IMR-90 (cell line): ENCODE data around the gene HDGFL2. TPM values are rescaled to one million over a fixed set of nuclear protein-coding genes. Genes with fewer than 3 reads are reported as not detected.

Experiments
- ATAC-seq: fragments of 200-7000 bp; cut with Tn5 transposase; 2 replicates; pipeline ENCODE4 v1.9.1; 2020; ENCODE audit warnings: low read depth, mild to moderate bottlenecking, moderate library complexity
- BruUV-seq: library from RNA; stranded (reverse); fragments of 400-500 nt; replicated peaks from 2 replicates; lab custom pipeline; 2021; lab: Mats Ljungman, UMichigan
- CTCF ChIA-PET: fragments of 300-600 bp; formaldehyde crosslinking; extraction: SDS; loops from one replicate; lab custom pipeline; 2021; ENCODE audit warnings: antibody characterized with exemption; lab: Yijun Ruan, JAX
- POLR2A ChIA-PET: fragments of 300-600 bp; sonication (Branson Sonifier 250); formaldehyde crosslinking; loops from one replicate; lab custom pipeline; 2022; ENCODE audit warnings: antibody characterized with exemption; ENCODE audit not compliant: unreplicated experiment; lab: Charles Lee
- DNase-seq: peaks from one replicate; pipeline ENCODE4 v3.0.0; 2013
- H2AFZ ChIP-seq: replicated peaks from 2 replicates; pipeline ENCODE3; 2013; ENCODE audit warnings: low read length, mild to moderate bottlenecking; ENCODE audit not compliant: poor library complexity
- H2AK5ac ChIP-seq: 2 replicates; pipeline ENCODE4 v1.6.1; 2013; ENCODE audit warnings: low read depth, low read length, inconsistent platforms
- H2AK9ac ChIP-seq: replicated peaks from 2 replicates; pipeline ENCODE3; 2013; ENCODE audit warnings: mild to moderate bottlenecking, low read depth, low read length, moderate library complexity; ENCODE audit not compliant: poor library complexity
- H2BK120ac ChIP-seq: 2 replicates; pipeline ENCODE4 v1.6.1; 2013; ENCODE audit warnings: low read depth, low read length, inconsistent platforms
- H2BK15ac ChIP-seq: 3 replicates; pipeline ENCODE4 v1.6.1; 2013; ENCODE audit warnings: low read depth, low read length, inconsistent platforms
- H2BK20ac ChIP-seq: 2 replicates; pipeline ENCODE4 v1.6.1; 2013; ENCODE audit warnings: low read depth, mild to moderate bottlenecking, inconsistent platforms, low read length, moderate library complexity
- H2BK5ac ChIP-seq: 2 replicates; pipeline ENCODE4 v1.6.1; 2013; ENCODE audit warnings: mild to moderate bottlenecking, low read depth, low read length, inconsistent platforms; ENCODE audit not compliant: poor library complexity, severe bottlenecking
- H3K14ac ChIP-seq: replicated peaks from 2 replicates; pipeline ENCODE4 v1.6.1; 2013; ENCODE audit warnings: low read depth, low read length, inconsistent platforms
- H3K18ac ChIP-seq: 2 replicates; pipeline ENCODE4 v1.6.1; 2013; ENCODE audit warnings: low read depth, low read length, control low read depth
- H3K23ac ChIP-seq: 2 replicates; pipeline ENCODE4 v1.6.1; 2013; ENCODE audit warnings: low read depth, low read length, inconsistent platforms
- H3K27ac ChIP-seq: 2 replicates; pipeline ENCODE4 v1.5.1; 2013; ENCODE audit warnings: mild to moderate bottlenecking, control low read depth, low read length; ENCODE audit not compliant: insufficient read depth
- H3K27me3 ChIP-seq: 2 replicates; pipeline ENCODE4 v1.6.1; 2013; ENCODE audit warnings: low read length; ENCODE audit not compliant: control insufficient read depth, insufficient read depth
- H3K36me3 ChIP-seq: 2 replicates; pipeline ENCODE4 v1.6.1; 2013; ENCODE audit warnings: low read length, mixed read lengths; ENCODE audit not compliant: control insufficient read depth, insufficient read depth
- H3K4ac ChIP-seq: 2 replicates; pipeline ENCODE4 v1.6.1; 2013; ENCODE audit warnings: low read depth, low read length, inconsistent platforms
- H3K4me1 ChIP-seq: 2 replicates; pipeline ENCODE4 v1.6.1; 2013; ENCODE audit warnings: low read length, mixed read lengths; ENCODE audit not compliant: control insufficient read depth, insufficient read depth
- H3K4me2 ChIP-seq: 2 replicates; pipeline ENCODE4 v1.6.1; 2013; ENCODE audit warnings: low read depth, mild to moderate bottlenecking, control low read depth, low read length, moderate library complexity
- H3K4me3 ChIP-seq: 2 replicates; pipeline ENCODE4 v1.5.1; 2013; ENCODE audit warnings: low read depth, mild to moderate bottlenecking, control low read depth, low read length, moderate library complexity; ENCODE audit not compliant: insufficient read depth
- H3K56ac ChIP-seq: 2 replicates; pipeline ENCODE4 v1.6.1; 2013; ENCODE audit warnings: low read length, inconsistent platforms; ENCODE audit not compliant: insufficient read depth; ENCODE audit errors: extremely low read depth
- H3K79me1 ChIP-seq, 2 experiments: 2 replicates each; pipeline ENCODE4 v1.6.1; 2013; ENCODE audit warnings: low read length in 2 of 2, inconsistent platforms in 1 of 2, low read depth in 1 of 2
- H3K9ac ChIP-seq: 2 replicates; pipeline ENCODE4 v1.6.1; 2013; ENCODE audit warnings: low read depth, low read length, control low read depth
- H3K9me1 ChIP-seq: 2 replicates; pipeline ENCODE4 v1.6.1; 2013; ENCODE audit warnings: low read length, inconsistent platforms; ENCODE audit not compliant: insufficient read depth
- H3K9me3 ChIP-seq: 2 replicates; pipeline ENCODE4 v1.6.1; 2013; ENCODE audit warnings: low read length; ENCODE audit not compliant: control insufficient read depth, insufficient read depth
- H4K20me1 ChIP-seq: 2 replicates; pipeline ENCODE4 v1.6.1; 2013; ENCODE audit warnings: low read length, inconsistent platforms; ENCODE audit not compliant: insufficient read depth
- H4K5ac ChIP-seq: 2 replicates; pipeline ENCODE4 v1.6.1; 2013; ENCODE audit warnings: mild to moderate bottlenecking, low read depth, low read length, control low read depth
- H4K8ac ChIP-seq, 2 experiments: 2 replicates each; pipeline ENCODE4 v1.6.1; 2013; ENCODE audit warnings: low read depth in 2 of 2, low read length in 2 of 2, control low read depth in 1 of 2, inconsistent platforms in 1 of 2
- H4K91ac ChIP-seq: 2 replicates; pipeline ENCODE4 v1.6.1; 2013; ENCODE audit warnings: low read depth, low read length, inconsistent platforms; ENCODE audit not compliant: insufficient read depth
- BHLHE40 ChIP-seq: fragments of 150-350 bp; IDR thresholded peaks from 2 replicates; pipeline ENCODE4 v1.6.1; 2016; ENCODE audit warnings: mild to moderate bottlenecking, low read depth, low read length
- CEBPB ChIP-seq: IDR thresholded peaks from 2 replicates; pipeline ENCODE4 v1.6.1; 2012; ENCODE audit warnings: low read depth, low read length, improper control_type of control experiment
- CHD1 ChIP-seq: IDR thresholded peaks from 2 replicates; pipeline ENCODE4 v1.6.1; 2012; ENCODE audit warnings: low read depth, low read length, improper control_type of control experiment
- CTCF ChIP-seq: conservative IDR thresholded peaks from 2 replicates; pipeline ENCODE4 v1.5.1; 2012; ENCODE audit warnings: mild to moderate bottlenecking, low read depth, low read length, improper control_type of control experiment
- ELK1 ChIP-seq: fragments of 150-350 bp; IDR thresholded peaks from 2 replicates; pipeline ENCODE4 v1.6.1; 2016; ENCODE audit warnings: low read depth, mild to moderate bottlenecking, low read length, moderate library complexity, borderline replicate concordance
- FOS ChIP-seq: fragments of 150-350 bp; IDR thresholded peaks from 2 replicates; pipeline ENCODE4 v1.6.1; 2016; ENCODE audit warnings: low read depth, low read length
- MAFK ChIP-seq: IDR thresholded peaks from 2 replicates; pipeline ENCODE4 v1.6.1; 2012; ENCODE audit warnings: low read depth, low read length, improper control_type of control experiment
- MAZ ChIP-seq: IDR thresholded peaks from 2 replicates; pipeline ENCODE4 v1.6.1; 2012; ENCODE audit warnings: low read depth, mild to moderate bottlenecking, low read length, improper control_type of control experiment, moderate library complexity, borderline replicate concordance
- MXI1 ChIP-seq: IDR thresholded peaks from 2 replicates; pipeline ENCODE4 v1.6.1; 2012; ENCODE audit warnings: low read depth, mild to moderate bottlenecking, low read length, moderate library complexity, borderline replicate concordance
- NFE2L2 ChIP-seq: fragments of 150-350 bp; IDR thresholded peaks from 2 replicates; pipeline ENCODE4 v1.6.1; 2016; ENCODE audit warnings: low read depth, mild to moderate bottlenecking, low read length
- POLR2A ChIP-seq: IDR thresholded peaks from 2 replicates; pipeline ENCODE4 v1.6.1; 2012; ENCODE audit warnings: mild to moderate bottlenecking, low read depth, low read length
- RAD21 ChIP-seq: IDR thresholded peaks from 2 replicates; pipeline ENCODE4 v1.6.1; 2012; ENCODE audit warnings: low read length, improper control_type of control experiment
- RCOR1 ChIP-seq: IDR thresholded peaks from 2 replicates; pipeline ENCODE4 v1.6.1; 2012; ENCODE audit warnings: mild to moderate bottlenecking, low read length, improper control_type of control experiment; ENCODE audit not compliant: insufficient replicate concordance
- RFX5 ChIP-seq: IDR thresholded peaks from 2 replicates; pipeline ENCODE4 v1.8.0; 2012; ENCODE audit warnings: low read depth, mild to moderate bottlenecking, low read length, moderate library complexity
- SMC3 ChIP-seq: fragments of 150-350 bp; IDR thresholded peaks from 2 replicates; pipeline ENCODE4 v1.6.1; 2016; ENCODE audit warnings: low read depth, mild to moderate bottlenecking, antibody characterized with exemption, low read length, moderate library complexity
- USF2 ChIP-seq: fragments of 150-350 bp; IDR thresholded peaks from 2 replicates; pipeline ENCODE4 v1.6.1; 2017; ENCODE audit warnings: mild to moderate bottlenecking, antibody characterized with exemption, low read length, low read depth
- WGBS, 2 experiments: methylation state at CpG; one replicate each; pipeline versions ENCODE4 v1.1.5 to v1.1.7; 2013; ENCODE audit warnings: missing lambda C conversion rate in 2 of 2; ENCODE audit not compliant: insufficient read length in 1 of 2; ENCODE audit errors: extremely low coverage in 2 of 2; 5-methylcytosine and 5-hydroxymethylcytosine counted together
- dilution Hi-C: fragments of 300-500 bp; cut with HindIII; formaldehyde crosslinking; loops from one replicate; pipeline ENCODE4 v1.14.3; 2018; ENCODE audit warnings: low sequenced_read_pairs; ENCODE audit not compliant: unreplicated experiment
- in situ Hi-C: fragments of 300-500 bp; cut with MboI; formaldehyde crosslinking; loops from 3 replicates; pipeline ENCODE4 v1.14.3; 2019; ENCODE audit warnings: low sequenced_read_pairs, inconsistent platforms, mixed read lengths
- intact Hi-C: fragments of 100-400 bp; cut with micrococcal nuclease; formaldehyde crosslinking; loops from 2 replicates; pipeline ENCODE4 v1.10.0; 2022
- polyA plus RNA-seq, 3 experiments: library from polyadenylated mRNA; depleted of rRNA; stranded (reverse); fragments of >200 nt; gene quantifications; 2 replicates each; pipeline ENCODE4 v1.2.3, GENCODE V29; 2012; ENCODE audit warnings: low replicate concordance in 1 of 3
- total RNA-seq: library from RNA; depleted of rRNA; stranded (reverse); fragments of >200 nt; gene quantifications from 2 replicates; pipeline ENCODE4 v1.2.3, GENCODE V29; 2012

Gene HDGFL2
- total and polyA plus RNA-seq, 2 of the 4 experiments (the other 2 are of a cell fraction): 35.8 to 48.5 TPM

GRCh38 chr19:4538601-4538954 lies 66.5 kb downstream of the HDGFL2 start:
- Histone ChIP-seq H3K79me1 (no peaks in the 10 kb centered on the region), H3K14ac (no peak overlapping the region), H4K20me1 (no peaks in the 10 kb centered on the region), H3K36me3 (no peaks in the 10 kb centered on the region), H3K9me3 (peaks cover 6% of the 10 kb centered on the region), H2AFZ (no peak overlapping the region), H3K4me1 (no peaks in the 10 kb centered on the region; the same call in 1 of the 2 replicates), H3K27me3 (peaks cover 40% of the 10 kb centered on the region), H3K9me1 (no peaks in the 10 kb centered on the region), H3K4ac (no peak overlapping the region), H4K8ac (no peak overlapping the region), H3K9ac (no peak overlapping the region), H3K23ac (no peak overlapping the region), H2BK15ac (no peak overlapping the region), H3K56ac (no peak overlapping the region), H2BK20ac (no peak overlapping the region), H3K4me3 (no peak overlapping the region), H3K18ac (no peak overlapping the region), H2AK9ac (no peak overlapping the region), H3K27ac (no peak overlapping the region), H4K91ac (no peak overlapping the region), H2BK120ac (no peak overlapping the region), H4K5ac (no peak overlapping the region), H3K4me2 (no peak overlapping the region), H2AK5ac (no peak overlapping the region), H2BK5ac (no peak overlapping the region)
- dilution Hi-C loops: no loop called here
- ChIA-PET CTCF (no interaction called here), POLR2A (no interaction called here)
- intact Hi-C loops: no loop called here
- WGBS, 2 experiments: 84% methylated on average over 5 of the region's 13 CpGs; no CpG with 5 or more reads in 1 of the 2 experiments
- in situ Hi-C loops: no loop called here
- no TSS peak for BruUV-seq
- TF ChIP-seq BHLHE40 (no peak), NFE2L2 (no peak), MAZ (no peak), CTCF (no peak), MAFK (no peak), ELK1 (no peak), RCOR1 (no peak), RAD21 (no peak), RFX5 (no peak), POLR2A (no peak), MXI1 (no peak), USF2 (no peak), CHD1 (no peak), FOS (no peak), SMC3 (no peak), CEBPB (no peak)
- ATAC-seq (no peak), DNase-seq (no peak)
